Stimulated activated CD4-positive, alpha-beta T cell treated with anti-CD3 and anti-CD28 coated beads, Interleukin-1b, Interleukin-23, amount 100 ng/mL, for 24 hours (primary cell): ENCODE data around the gene EPS8L2.
A peak's percentile ranks its signal among the peaks of the same experiment; 100 is the strongest.

Experiments
- DNase-seq, 4 experiments: peaks; one replicate each; pipeline ENCODE4 v3.0.0-alpha.2; 2020; ENCODE audit warnings: low read depth in 4 of 4, low spot score in 1 of 4

The EPS8L2 gene

GRCh38 chr11:774873-775592 is 69.0 kb downstream of the EPS8L2 start:
- DNase-seq = no peak

- DNase-seq = no peak
Observed at GRCh38 chr11:776263-776560, 70.2 kb downstream of the EPS8L2 start.

GRCh38 chr11:776561-777287 is 70.7 kb downstream of the EPS8L2 start:
- peak in 1 of 4 experiments; percentile 34 for DNase-seq
